Cardiac fibroblast (primary cell): ENCODE results near the gene TTBK2.

Experiments used
- DNase-seq, 2 donors: peaks; one replicate each; pipeline versions ENCODE4 v3.0.0 to v3.0.0-alpha.2; 2010; ENCODE audit warnings: low read depth in 2 of 2
- H3K4me3 ChIP-seq, 2 donors: replicated peaks in 1 of 2; 1 replicate in 1 of 2; 2 replicates in 1 of 2; pipeline ENCODE4 v1.5.1; 2011; ENCODE audit warnings: low read depth in 2 of 2, low read length in 2 of 2, mild to moderate bottlenecking in 2 of 2, moderate library complexity in 1 of 2
- TF ChIP-seq, protein P1 (sequence below): IDR thresholded peaks from one replicate; pipeline ENCODE4 v1.5.1; 2011; ENCODE audit warnings: low read depth, mild to moderate bottlenecking, low read length, inconsistent platforms

TTBK2 gene

DNA sequence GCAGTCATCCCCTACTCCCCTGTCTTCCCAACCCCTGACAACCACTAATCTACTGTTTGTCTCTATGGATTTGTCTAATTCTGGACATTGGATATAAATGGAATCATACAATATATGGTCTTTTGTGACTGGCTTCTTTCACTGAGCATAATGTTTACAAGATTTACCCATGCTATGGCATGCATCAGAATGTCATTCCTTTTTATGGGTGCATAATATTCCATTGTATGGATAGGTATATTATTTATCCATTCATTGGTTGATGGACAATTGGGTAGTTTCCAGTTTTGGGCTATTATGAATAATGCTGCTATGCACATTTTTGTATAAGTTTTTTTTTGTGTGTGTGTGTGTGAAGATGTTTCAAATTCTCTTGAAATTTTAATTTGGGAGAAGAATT is 16.6 kb upstream of the TTBK2 start:
- no peak overlapping the region for H3K4me3 ChIP-seq
- TF ChIP-seq, protein P1, sequence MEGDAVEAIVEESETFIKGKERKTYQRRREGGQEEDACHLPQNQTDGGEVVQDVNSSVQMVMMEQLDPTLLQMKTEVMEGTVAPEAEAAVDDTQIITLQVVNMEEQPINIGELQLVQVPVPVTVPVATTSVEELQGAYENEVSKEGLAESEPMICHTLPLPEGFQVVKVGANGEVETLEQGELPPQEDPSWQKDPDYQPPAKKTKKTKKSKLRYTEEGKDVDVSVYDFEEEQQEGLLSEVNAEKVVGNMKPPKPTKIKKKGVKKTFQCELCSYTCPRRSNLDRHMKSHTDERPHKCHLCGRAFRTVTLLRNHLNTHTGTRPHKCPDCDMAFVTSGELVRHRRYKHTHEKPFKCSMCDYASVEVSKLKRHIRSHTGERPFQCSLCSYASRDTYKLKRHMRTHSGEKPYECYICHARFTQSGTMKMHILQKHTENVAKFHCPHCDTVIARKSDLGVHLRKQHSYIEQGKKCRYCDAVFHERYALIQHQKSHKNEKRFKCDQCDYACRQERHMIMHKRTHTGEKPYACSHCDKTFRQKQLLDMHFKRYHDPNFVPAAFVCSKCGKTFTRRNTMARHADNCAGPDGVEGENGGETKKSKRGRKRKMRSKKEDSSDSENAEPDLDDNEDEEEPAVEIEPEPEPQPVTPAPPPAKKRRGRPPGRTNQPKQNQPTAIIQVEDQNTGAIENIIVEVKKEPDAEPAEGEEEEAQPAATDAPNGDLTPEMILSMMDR = no peak
- DNase-seq = no peak

- TF ChIP-seq, protein P1 = no peak
- DNase-seq = no peak
These were observed 13.5 kb upstream of the TTBK2 start for GRCh38 chr15:42933886-42934667.

GRCh38 chr15:42932833-42933515 is 12.4 kb upstream of the TTBK2 start:
- TF ChIP-seq, protein P1 = no peak
- DNase-seq = no peak

More at GRCh38 chr15:42933886-42934667, 13.5 kb upstream of the TTBK2 start:
- no peak overlapping the region for H3K4me3 ChIP-seq

DNA sequence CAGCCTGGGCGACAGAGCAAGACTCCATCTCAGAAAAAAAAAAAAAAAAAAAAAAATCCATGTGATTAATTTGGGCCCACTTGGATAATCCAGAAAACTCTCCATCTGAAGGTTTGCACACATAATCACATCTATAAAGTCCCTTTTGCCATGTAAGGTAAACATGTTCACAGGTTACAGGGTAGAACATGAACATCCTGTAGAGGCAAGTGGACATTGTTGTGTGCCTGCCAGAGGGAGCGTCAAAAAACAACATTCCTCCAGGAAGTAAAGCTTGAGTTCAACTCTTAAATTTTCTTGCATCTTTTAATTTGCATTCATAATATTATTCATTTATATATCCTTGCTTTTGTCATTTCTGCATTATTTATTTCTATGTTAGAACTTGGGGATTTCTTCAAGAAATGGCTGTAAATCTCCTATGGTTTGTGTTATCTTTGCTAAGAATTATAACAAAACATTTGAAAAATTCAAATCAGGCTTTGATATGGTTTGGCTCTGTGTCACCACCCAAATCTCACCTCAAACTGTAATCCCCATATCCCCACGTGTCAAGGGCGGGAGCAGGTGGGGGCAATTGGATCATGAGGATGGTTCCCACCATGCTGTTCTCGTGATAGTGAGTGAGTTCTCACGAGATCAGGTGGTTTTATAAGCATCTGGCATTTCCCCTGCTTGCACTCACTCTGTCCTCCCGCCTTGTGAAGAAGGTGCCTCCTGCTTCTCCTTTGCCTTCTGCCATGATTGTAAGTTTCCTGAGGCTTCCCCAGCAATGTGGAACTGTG is 11.3 kb upstream of the TTBK2 start:
- no peak overlapping the region for H3K4me3 ChIP-seq
- no peak for DNase-seq
- TF ChIP-seq, protein P1 = no peak

More at GRCh38 chr15:42932833-42933515, 12.4 kb upstream of the TTBK2 start:
- no peak overlapping the region for H3K4me3 ChIP-seq

GRCh38 chr15:42929306-42929848 is 8.8 kb upstream of the TTBK2 start:
- peak in 1 of 2 donors; percentile 30 for DNase-seq
- no peak overlapping the region for H3K4me3 ChIP-seq
- TF ChIP-seq, protein P1 = no peak

- peak overlapping the region; percentile 33 to 54 for H3K4me3 ChIP-seq
- DNase-seq = peak; percentile 25 to 33
- TF ChIP-seq, protein P1 = no peak
These were observed 759 bp upstream of the TTBK2 start for GRCh38 chr15:42921342-42921731.
